ENCODE measurements around the gene CHEK1.
A peak's percentile ranks its signal among the peaks of the same experiment; 100 is the strongest.
"Not testable (repeated sequence)": the region's sequence is repeated elsewhere in the genome, so short reads cannot be mapped to it uniquely, and the experiment has no call there.

Gene CHEK1

GRCh38 chr11:125624756-125625213, at the start of gene CHEK1:
Gene CHEK1 (plus strand): TSS chr11:125625163. CDS start chr11:125626769, 1,606 bp downstream.
- no peak for DNase-seq

- not testable (repeated sequence) for DNase-seq
Measured at GRCh38 chr11:125577181-125577580, 47.8 kb upstream of the CHEK1 start.

- DNase-seq = no peak
Measured at GRCh38 chr11:125578783-125579182, 46.2 kb upstream of the CHEK1 start.

GRCh38 chr11:125579811-125580210, 45.2 kb upstream of the CHEK1 start:
- DNase-seq = no peak

- DNase-seq = no peak
Measured at GRCh38 chr11:125583496-125583895, 41.5 kb upstream of the CHEK1 start.

GRCh38 chr11:125585487-125585886, 39.5 kb upstream of the CHEK1 start:
- DNase-seq = no peak

GRCh38 chr11:125586623-125587022, 38.3 kb upstream of the CHEK1 start:
- DNase-seq = no peak

GRCh38 chr11:125587480-125587879, 37.5 kb upstream of the CHEK1 start:
- DNase-seq = no peak

GRCh38 chr11:125588505-125588904, 36.5 kb upstream of the CHEK1 start:
- no peak for DNase-seq

GRCh38 chr11:125591649-125592304, 33.2 kb upstream of the CHEK1 start:
- no peak for DNase-seq

GRCh38 chr11:125592305-125593113, 32.5 kb upstream of the CHEK1 start, which contains the start of gene STT3A:
Gene STT3A (plus strand): TSS chr11:125592852. CDS start chr11:125595916, 3,064 bp downstream.
- peak; percentile 97 for DNase-seq

GRCh38 chr11:125593114-125593820, 31.7 kb upstream of the CHEK1 start:
- peak; percentile 10 for DNase-seq

GRCh38 chr11:125594958-125595357, 30.0 kb upstream of the CHEK1 start:
- DNase-seq = no peak

- DNase-seq = no peak
Measured at GRCh38 chr11:125600663-125601062, 24.3 kb upstream of the CHEK1 start.

GRCh38 chr11:125603207-125603606, 21.8 kb upstream of the CHEK1 start:
- no peak for DNase-seq

- DNase-seq = no peak
Measured at GRCh38 chr11:125605417-125605816, 19.5 kb upstream of the CHEK1 start.

- no peak for DNase-seq
Measured at GRCh38 chr11:125609545-125609944, 15.4 kb upstream of the CHEK1 start.

GRCh38 chr11:125618383-125618782, 6.6 kb upstream of the CHEK1 start:
- no peak for DNase-seq

GRCh38 chr11:125621995-125622394, 3.0 kb upstream of the CHEK1 start:
- no peak for DNase-seq

- DNase-seq = no peak
Measured at GRCh38 chr11:125623064-125623463, 1.9 kb upstream of the CHEK1 start.

- DNase-seq = no peak
Measured at GRCh38 chr11:125625225-125625629, 264 bp downstream of the CHEK1 start.

GRCh38 chr11:125625630-125626287, 796 bp downstream of the CHEK1 start:
- DNase-seq = peak; percentile 65
